ENCODE results near the gene SLC7A4.
"Not testable (repeated sequence)": the region's sequence is repeated elsewhere in the genome, so short reads cannot be mapped to it uniquely, and the experiment has no call there.

Gene SLC7A4, protein sequence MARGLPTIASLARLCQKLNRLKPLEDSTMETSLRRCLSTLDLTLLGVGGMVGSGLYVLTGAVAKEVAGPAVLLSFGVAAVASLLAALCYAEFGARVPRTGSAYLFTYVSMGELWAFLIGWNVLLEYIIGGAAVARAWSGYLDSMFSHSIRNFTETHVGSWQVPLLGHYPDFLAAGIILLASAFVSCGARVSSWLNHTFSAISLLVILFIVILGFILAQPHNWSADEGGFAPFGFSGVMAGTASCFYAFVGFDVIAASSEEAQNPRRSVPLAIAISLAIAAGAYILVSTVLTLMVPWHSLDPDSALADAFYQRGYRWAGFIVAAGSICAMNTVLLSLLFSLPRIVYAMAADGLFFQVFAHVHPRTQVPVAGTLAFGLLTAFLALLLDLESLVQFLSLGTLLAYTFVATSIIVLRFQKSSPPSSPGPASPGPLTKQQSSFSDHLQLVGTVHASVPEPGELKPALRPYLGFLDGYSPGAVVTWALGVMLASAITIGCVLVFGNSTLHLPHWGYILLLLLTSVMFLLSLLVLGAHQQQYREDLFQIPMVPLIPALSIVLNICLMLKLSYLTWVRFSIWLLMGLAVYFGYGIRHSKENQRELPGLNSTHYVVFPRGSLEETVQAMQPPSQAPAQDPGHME

DNA sequence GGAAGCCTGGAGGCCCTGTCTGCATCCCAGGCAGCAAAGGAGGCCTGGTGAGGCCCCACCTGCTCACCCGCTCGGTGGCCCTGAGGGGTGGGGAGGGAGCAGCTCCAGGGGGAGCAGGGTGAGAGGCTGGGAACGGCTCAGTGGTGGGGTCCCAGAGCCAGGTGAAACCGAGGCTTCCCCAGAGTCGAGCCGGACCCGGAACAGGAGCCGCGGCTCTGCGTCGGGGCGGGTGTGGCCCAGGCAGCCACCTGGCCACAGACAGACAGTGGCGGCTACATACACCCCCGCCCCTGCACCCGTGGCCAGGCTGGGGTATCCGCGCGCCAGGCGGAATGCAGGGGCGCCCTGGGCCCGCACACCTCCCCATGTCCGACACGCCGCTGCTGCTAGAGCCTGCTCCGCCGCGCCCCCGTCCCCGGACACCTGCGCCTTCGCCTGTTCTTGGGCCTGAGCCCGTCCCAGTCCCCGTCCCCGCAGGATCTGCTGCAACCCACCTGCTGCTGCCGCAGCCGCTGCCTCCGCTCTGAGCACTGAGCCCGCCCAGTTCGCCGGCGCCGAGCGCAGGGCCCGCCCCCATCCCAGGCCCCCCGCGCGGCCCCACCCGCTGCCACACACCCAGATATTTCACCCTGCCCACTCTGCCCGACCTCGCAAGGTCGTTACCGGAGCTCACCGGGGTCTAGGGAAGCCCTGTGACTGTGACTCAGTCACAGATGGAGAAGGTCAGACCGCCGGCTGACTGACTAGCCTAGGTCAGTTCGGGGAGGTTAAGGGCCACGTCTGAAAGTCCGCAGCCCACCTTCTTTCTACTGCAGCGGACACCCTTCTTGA lies at the start of gene SLC7A4:
Gene SLC7A4, minus strand, starts transcription at position 525 of the 831 bp plus-strand sequence. CDS start 749 bp downstream, outside the sequence.
- DNase-seq: no peak

DNA sequence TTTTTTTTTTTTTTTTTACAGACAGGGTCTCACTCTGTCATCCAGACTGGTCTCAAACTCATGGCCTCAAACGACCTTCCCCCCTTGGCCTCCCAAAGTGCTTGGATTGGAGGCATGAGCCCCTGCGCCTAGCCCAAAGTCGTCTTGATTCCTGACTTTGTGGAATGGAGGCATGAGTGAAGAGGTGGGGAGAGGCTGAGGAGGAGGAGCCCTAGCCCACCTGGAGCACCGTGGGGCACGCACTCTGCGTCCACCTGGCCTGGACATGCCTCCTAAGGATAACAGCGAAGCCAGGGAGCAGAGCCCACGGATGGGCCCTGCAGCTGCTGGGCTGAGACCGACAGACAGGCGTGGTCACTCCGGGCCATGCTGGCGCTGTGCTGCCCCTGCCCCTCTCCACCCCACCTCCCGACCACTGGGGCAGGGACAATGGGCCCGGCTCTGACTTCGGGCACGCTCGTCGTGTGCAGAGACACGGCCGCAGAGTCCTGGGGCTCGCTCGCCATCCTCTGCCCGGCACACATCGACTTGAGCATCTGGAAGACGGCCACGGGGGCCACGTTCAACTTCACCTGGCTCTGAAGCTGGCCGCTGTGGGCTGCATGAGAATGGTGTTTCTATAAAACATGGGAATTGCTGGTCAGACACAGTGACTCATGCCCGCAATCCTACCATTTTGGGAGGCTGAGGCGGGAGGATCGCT lies 48.2 kb upstream of the SLC7A4 start:
- no peak for DNase-seq

DNA sequence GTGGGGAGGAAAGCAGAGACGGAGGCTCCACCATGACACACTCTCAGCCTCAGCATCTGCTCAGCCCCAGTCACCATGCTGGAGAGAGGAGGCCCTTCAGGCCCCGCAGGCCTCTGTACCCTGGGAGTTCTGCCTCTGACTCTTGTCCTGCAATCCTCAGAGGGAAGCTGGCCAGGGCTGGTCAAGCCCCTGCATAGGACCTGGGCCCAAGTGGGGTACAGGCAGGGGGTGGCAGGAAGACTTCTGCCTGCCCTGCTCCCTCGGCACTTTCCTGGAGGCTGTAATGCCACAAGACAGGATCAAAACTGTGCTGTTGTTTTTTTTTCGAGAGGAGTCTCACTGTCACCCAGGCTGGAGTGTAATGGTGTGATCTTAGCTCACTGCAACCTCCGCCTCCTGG lies 47.1 kb upstream of the SLC7A4 start:
- DNase-seq: no peak

DNA sequence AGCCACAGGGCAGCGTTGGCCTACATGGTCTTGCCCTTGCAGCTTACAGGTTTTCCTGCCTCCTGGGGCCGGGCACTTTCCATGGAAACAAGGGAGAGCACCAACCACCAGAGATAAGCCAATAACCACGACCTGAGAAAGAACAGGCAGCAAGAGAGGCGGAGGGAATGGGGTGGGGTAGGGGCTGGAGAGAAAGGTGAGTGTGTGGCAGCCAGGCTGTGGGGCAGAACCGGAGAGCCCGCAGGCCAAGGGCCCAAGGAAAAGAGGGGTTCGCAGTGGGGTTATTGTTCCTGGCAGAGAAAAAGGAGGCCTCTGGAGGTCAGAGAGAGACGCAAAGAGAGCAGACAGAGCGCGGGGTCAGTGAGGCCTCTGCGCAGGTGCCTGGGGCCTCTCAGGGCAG lies 46.6 kb upstream of the SLC7A4 start:
- DNase-seq: no peak

DNA sequence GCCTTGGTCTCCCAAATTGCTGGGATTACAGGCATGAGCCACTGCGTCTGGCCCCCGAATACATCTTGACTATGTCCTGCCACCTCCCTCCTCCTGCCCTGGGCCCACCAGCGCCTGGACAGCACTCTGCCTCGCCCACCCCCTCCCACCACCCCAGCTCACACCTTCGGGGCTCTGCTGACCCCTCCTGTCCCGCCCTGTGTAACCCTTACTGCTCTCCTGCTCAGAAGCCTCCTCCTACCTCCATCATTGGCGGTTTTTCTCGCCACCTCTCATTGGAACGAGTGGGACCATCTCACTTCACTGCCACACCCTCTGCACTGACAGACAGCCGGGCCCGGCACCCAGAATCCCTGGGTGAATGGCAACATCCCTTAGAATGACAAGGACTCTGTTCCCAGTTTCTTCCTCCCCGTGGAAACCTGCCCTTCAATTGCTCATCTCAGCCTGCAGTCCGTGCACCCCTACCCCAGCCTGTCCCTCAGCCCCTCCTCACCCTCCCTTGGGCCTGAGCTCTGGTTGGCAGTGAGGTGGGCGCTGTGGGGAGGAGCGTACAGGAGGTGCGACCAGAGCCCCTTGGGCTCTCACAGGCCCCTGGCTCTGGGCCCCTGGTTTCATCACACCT lies 45.6 kb upstream of the SLC7A4 start:
- DNase-seq: no peak

DNA sequence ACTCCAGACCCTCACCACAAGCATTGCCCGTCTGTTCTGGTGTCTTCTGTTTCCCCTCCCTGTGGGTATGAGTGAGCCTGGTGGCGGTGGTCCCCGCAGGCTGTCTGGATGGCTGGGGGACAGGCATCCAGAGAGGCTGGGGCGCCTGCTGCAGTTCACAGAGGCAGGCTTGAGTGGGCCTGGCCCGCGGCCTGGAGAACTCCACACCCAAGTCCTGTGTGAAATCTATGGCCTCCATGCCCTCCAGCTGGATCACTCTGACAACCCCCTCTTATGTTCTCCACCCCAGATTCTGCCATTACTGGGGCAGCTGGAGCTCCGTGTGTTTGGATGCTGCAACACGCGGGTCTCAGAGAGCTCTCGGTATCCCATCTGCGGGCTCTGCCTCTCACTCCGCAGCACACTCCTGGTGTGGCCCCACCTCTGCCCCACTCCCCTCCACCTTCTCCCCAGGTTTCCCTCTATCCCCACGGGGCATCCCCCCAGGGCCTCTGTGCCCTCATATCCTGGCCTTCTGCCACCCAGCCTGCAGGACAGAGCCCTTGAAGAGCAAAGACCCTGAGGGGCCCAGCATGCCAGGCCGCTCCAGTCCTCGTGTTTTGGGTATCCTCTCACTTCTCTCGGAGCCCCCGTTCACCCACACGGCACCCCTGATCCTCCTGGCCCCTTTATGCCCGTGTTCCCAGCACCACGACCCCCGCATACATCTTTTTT lies 44.7 kb upstream of the SLC7A4 start:
- no peak for DNase-seq

DNA sequence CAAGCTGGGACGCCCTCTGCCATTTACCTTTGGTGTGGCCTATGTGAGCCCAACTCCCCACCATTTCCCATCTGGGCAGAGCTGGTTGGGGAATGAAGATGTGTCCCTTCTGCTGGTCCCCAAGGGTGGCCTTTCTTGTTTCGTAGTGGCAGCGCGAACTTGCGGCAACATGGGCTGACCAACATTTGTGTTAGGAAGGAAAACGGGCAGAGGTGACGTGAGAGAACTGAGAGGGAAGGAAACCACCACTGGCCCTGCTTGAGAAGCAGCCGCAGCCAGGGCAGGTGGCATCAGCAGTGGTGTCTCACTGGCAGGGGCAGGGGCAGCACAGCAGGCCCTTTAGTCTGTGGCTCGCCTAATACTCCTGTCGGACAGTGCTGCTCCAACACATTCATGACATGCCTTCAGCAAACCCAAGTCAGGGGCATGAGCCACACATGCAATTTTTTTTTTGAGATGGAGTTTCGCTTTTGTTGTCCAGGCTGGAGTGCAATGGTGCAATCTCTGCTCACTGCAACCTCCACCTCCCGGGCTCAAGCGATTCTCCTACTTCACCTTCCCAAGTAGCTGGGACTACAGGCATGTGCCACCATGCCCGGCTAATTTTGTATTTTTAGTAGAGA lies 43.3 kb upstream of the SLC7A4 start:
- DNase-seq: no peak

DNA sequence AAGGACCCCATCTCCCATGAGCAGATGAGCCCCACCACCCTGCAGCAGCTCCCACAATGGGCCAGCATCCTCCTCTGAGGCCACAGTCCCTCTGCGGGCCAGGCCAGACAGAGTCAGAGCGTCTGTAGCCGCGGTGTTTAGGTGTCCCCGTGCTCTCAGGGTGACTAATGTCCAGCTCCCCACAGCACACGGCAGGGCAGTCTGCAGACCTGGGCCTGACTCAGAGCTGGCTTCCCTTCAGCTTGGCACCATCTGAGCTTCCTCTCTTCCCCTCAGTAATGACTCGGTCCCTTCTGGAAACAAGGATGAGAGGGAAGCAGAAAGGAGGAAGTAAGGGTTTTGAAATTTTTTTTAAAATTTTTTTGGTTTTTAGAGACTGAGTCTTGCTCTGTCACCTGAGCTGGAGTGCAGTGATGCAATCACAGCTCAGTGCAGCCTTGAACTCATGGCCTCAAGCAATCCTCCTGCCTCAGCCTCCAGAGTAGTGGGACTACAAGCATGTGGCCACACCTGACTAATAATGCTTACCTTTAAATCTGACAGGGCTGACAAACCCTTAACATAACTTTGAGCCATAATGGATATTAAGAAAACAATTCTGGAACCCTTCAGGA lies 41.8 kb upstream of the SLC7A4 start:
- DNase-seq: no peak

DNA sequence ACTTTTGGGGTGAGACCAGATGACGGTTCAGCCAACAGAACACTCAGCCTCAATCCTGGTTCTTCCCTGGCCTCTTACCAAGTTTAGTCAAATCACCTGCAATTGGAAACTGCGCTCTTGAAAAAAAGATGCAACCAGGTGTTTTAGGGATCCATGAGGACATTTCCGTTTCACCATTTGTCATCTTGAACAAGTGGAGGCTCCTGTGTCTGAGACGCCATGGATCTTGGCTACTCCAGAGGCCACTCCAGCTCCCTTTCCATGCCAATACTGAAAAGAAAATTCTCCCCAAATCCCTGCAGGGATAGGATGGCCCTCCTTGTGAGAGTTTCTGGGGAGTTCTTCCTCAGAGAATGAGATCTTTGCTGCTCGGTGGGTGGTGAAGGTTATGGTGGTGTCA lies 41.1 kb upstream of the SLC7A4 start:
- DNase-seq: no peak

DNA sequence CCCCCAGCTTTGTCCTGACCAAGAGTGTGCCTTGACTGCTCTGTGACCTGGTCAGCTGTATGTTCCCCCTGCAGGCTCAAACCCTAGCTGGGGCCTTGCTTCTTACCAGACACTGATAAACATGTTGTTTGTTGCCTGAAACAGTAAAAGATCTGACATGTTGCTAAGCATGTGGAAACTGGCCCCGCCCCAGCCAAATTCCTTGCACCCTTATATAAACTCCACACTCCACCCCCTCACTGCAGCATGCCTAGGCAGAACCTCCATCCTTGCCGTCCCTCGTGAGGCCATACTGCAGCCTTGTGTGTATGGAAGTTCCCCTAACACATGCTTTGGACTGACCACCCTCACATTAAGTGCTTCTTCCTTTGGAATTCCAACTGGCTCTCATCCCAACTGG lies 40.7 kb upstream of the SLC7A4 start:
- DNase-seq: no peak

DNA sequence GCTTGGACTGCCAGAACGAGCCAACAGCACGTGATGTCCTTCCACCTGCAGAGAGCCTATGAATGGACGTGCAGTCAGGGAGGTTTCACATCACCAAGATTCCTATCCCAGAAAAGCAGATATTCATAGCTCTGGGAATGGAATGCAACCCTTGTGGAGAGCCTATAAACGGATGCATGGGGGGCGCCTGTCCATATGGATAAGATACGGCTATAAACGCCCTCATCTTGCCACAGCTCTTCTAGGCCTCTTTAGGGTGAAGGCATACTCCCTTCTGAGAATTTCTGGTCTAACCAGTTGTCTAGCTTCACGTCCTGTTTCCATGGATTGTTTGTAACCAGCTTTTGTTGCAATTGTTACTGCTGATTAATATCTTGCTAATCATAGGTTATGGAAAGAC lies 39.4 kb upstream of the SLC7A4 start:
- DNase-seq: not testable (repeated sequence)

DNA sequence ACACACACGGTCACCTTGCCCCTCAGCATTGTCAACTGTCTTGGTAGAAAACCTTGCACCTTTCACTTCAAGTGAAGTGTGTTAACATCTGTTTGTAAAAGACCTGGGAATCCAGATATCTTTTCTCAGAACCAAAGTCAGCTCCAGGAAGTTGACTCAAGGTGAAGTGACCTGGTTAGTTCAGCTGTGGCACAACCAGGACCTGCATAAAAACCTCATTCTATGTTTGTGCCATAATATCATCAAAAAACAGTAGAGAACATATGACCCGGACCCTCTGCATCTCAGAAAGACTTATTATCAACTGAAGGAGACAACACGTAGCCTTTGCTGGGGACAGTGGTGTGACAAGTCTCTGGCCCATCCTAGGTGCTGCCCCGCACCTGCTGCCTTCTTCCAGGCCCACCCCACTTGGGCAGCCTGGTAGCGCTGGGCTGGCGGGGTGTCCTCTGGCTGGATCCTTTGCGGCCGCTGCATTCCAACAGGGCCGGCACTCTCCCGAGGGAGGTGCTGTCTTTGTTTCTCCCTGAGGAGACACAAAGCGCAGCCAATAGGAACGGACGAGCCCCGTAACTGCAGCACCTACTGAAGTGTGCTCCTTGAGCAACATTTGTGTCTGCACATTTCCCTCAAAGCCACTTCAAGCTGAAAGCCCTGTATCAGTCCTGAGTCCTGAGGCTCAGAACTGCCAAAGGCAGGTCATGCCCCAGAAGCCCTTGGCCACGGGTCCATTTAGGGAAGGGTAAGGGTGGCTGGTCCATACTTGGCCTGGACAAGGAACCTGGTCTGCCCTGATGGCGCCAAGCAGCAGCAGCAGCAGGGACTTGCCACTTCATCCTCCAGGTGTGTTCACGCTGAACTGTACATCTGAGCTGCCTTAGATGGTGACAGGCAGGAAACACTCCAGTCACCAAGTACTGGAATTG lies 38.6 kb upstream of the SLC7A4 start:
- DNase-seq: no peak

DNA sequence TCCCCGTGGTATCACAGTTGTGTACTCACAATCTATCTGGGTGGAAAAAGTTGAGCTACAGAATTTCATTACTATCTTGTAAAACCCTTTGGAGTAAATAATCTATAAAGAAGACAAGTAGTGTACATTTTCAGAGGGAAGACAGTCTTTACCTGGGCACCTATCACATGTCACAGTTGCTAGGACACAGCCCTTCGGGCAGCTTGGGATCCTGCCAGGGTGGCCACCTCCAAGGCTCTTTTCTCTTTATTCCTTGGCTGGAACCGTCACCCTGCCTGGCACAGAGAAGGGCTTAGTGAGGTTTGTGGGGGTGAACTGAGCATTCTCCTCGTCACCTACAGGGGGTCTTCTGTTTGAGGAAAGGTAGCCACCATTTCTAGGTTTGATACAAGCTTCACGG lies 37.0 kb upstream of the SLC7A4 start:
- DNase-seq: no peak

DNA sequence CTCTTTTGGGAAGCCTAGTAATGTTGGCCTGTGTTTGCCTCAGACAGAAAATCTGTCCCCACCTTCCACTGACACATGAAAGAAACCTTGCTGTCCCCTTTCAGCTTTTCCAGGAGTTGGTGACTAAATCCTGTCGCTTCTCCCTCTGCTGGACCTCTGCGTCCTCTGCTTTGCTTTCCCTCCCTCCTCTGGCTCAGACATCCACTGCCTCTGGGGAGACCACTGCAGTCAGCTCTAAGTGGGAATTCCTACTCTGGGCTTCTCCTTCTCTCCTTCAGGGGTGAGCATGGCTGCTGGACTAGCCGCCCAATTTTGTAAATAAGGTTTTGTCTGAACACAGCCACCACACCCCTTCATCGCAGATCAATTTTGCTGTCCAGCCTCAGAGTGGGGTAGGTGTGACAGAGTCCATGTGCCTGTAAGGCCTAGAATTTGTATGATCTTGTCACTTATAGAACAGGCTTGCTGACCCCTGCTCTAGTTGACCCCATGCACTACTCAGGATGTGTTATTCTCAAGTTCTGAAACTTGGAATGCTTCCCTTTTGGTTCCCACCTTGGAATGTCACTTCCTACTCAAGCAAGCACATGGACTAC lies 36.4 kb upstream of the SLC7A4 start:
- no peak for DNase-seq

DNA sequence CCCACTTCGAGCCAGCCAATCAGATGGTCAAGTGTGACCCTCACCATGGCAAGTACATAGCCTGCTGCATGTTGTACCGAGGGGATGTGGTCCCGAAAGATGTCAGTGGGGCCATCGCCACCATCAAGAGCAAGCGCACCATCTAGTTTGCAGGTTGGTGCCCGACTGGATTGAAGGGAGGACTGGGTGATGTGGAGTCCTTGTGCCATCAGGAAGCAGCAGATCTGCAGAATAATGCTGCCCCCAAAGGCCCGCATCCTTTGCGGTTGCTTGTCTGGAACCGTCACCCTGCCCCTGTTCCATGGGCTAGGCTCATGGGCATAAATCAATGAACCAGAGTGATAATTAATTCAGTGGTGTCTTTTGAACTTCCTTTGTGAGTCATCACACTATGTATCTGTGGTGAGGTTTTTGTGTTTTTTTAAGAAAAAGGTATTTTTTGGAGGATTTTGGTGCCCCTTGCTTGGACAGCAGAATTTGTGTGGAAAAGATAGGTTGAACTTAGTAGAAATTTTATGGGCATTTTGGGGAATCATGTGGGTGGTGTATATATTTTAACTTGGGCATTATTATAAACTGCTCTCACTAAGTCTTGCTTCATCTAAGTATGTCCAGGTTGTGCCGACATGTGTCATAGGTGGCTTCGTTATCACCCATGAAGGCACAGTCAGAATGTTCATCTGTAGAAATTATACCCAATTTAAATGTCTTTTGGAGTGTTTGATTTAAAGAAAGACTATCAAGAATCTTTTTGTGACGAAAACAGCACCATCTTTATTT lies 35.7 kb upstream of the SLC7A4 start:
- no peak for DNase-seq

DNA sequence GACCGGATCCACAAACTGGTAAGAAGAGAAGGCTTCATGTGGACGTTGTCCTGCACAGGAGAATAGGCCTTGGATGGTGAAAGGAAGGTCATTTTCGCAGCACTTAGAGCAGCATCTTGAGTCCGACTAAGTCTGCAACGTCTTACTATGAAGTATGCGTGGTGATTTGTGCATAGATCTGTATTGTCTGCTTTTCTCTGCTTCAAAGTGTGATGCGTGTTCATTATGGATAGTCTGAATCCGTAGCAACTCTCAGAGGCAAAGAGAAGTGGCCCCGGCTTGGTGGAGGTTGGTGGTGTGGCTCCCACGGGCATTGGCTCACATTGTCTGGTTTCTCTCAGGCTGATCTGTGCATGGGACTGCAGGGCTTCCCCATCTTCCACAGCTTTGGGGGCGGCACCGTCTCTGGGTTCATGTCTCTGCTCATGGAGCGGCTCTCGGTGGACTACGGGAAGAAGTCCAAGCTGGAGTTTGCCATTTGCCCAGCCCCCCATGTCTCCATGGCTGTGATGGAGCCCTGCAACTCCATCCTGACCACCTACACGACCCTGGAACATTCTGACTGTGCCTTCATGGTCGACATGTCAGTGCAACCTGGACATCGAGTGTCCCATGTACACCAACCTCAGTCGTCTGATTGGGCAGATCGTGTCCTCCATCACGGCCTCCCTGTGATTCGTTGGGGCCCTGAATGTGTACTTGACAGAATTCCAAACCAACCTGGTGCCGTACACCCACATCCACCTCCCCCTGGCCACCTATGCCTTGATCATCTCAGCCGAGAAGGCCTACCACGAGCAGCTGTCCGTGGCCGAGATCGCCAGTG lies 34.9 kb upstream of the SLC7A4 start:
- DNase-seq: no peak

Measured in NCI-H1930 (cell line).